Measurements from ENCODE around the gene PCDHGB2.
"Not testable (repeated sequence)": the region's sequence is repeated elsewhere in the genome, so short reads cannot be mapped to it uniquely, and the experiment has no call there.

The PCDHGB2 gene

GRCh38 chr5:141387557-141388311, 27.9 kb downstream of the PCDHGB2 start, which contains the start of gene PCDHGB4:
Gene PCDHGB4, plus strand, starts transcription at chr5:141387698. Its CDS starts 187 bp downstream, at chr5:141387885.
- peak; percentile 39 for DNase-seq

- DNase-seq = no peak
Observed at GRCh38 chr5:141388661-141389060, 28.9 kb downstream of the PCDHGB2 start.

- no peak for DNase-seq
Observed at GRCh38 chr5:141389153-141390042, 29.6 kb downstream of the PCDHGB2 start.

GRCh38 chr5:141392429-141393198, 32.8 kb downstream of the PCDHGB2 start, which contains the start of gene PCDHGA8:
Gene PCDHGA8, plus strand, starts transcription at chr5:141392633. Its CDS starts 181 bp downstream, at chr5:141392814.
- no peak for DNase-seq

- DNase-seq = no peak
Observed at GRCh38 chr5:141393267-141393666, 33.5 kb downstream of the PCDHGB2 start.

- DNase-seq = not testable (repeated sequence)
Observed at GRCh38 chr5:141394401-141395187, 34.8 kb downstream of the PCDHGB2 start.

- DNase-seq = peak; percentile 58
Observed at GRCh38 chr5:141397756-141398551, 38.2 kb downstream of the PCDHGB2 start, which contains the start of gene PCDHGB5. Gene PCDHGB5, plus strand, starts transcription at chr5:141397947. Its CDS starts 181 bp downstream, at chr5:141398128.

GRCh38 chr5:141398608-141399007, 38.8 kb downstream of the PCDHGB2 start:
- DNase-seq = no peak

- DNase-seq = no peak
Observed at GRCh38 chr5:141399555-141400258, 39.9 kb downstream of the PCDHGB2 start.

GRCh38 chr5:141402553-141403243, 42.9 kb downstream of the PCDHGB2 start, which contains the start of gene PCDHGA9:
Gene PCDHGA9, plus strand, starts transcription at chr5:141402778. Its CDS starts 175 bp downstream, at chr5:141402953.
- DNase-seq = peak; percentile 15

GRCh38 chr5:141403387-141403786, 43.6 kb downstream of the PCDHGB2 start:
- no peak for DNase-seq

- peak; percentile 51 for DNase-seq
Observed at GRCh38 chr5:141407790-141408505, 48.2 kb downstream of the PCDHGB2 start, which contains the start of gene PCDHGB6. Gene PCDHGB6, plus strand, starts transcription at chr5:141408021. Its CDS starts 182 bp downstream, at chr5:141408203.

- DNase-seq = no peak
Observed at GRCh38 chr5:141409598-141410306, 50.0 kb downstream of the PCDHGB2 start.

GRCh38 chr5:141411575-141411974, 51.8 kb downstream of the PCDHGB2 start:
- DNase-seq = no peak

All from activated CD4-positive, alpha-beta T cell treated with anti-CD3 and anti-CD28 coated beads, Interleukin-2, Interleukin-6, amounts not matched to agents 100 ng/mL and 50 ng/mL, durations not matched to agents 16 hours and 8 hours (primary cell).